NB4 (cell line): Measurements from ENCODE around the gene ANKRD27.

Experiments
- TF ChIP-seq, protein P1 (sequence below): IDR thresholded peaks from one replicate; pipeline ENCODE4 v1.5.1; 2012; ENCODE audit warnings: low read depth, low read length
- TF ChIP-seq, protein P2 (sequence below): IDR thresholded peaks from 2 replicates; pipeline ENCODE4 v1.6.1; 2011; ENCODE audit warnings: low read depth, low read length

GRCh38 chr19:32658075-32658474 is 16.9 kb downstream of the ANKRD27 start:
- TF ChIP-seq, protein P1, sequence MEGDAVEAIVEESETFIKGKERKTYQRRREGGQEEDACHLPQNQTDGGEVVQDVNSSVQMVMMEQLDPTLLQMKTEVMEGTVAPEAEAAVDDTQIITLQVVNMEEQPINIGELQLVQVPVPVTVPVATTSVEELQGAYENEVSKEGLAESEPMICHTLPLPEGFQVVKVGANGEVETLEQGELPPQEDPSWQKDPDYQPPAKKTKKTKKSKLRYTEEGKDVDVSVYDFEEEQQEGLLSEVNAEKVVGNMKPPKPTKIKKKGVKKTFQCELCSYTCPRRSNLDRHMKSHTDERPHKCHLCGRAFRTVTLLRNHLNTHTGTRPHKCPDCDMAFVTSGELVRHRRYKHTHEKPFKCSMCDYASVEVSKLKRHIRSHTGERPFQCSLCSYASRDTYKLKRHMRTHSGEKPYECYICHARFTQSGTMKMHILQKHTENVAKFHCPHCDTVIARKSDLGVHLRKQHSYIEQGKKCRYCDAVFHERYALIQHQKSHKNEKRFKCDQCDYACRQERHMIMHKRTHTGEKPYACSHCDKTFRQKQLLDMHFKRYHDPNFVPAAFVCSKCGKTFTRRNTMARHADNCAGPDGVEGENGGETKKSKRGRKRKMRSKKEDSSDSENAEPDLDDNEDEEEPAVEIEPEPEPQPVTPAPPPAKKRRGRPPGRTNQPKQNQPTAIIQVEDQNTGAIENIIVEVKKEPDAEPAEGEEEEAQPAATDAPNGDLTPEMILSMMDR: no peak
- TF ChIP-seq, protein P2, sequence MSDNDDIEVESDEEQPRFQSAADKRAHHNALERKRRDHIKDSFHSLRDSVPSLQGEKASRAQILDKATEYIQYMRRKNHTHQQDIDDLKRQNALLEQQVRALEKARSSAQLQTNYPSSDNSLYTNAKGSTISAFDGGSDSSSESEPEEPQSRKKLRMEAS: no peak
